Neural progenitor cell (in vitro differentiated cells): ENCODE measurements around the gene MTRR.

Experiments used
- EZH2 ChIP-seq: fragments of 200-600 bp; sonication (generic); IDR thresholded peaks from 2 replicates; pipeline ENCODE4 v1.6.1; 2017; ENCODE audit warnings: antibody characterized with exemption, mild to moderate bottlenecking, moderate library complexity
- EZH2phosphoT487 ChIP-seq: fragments of 200-600 bp; sonication (generic); IDR thresholded peaks from 2 replicates; pipeline ENCODE4 v1.6.1; 2017; ENCODE audit warnings: antibody characterized with exemption
- TF ChIP-seq, protein P1 (sequence below): fragments of 200-600 bp; sonication (generic); IDR thresholded peaks from 2 replicates; pipeline ENCODE4 v1.5.1; 2017; ENCODE audit warnings: antibody characterized with exemption, mild to moderate bottlenecking

DNA sequence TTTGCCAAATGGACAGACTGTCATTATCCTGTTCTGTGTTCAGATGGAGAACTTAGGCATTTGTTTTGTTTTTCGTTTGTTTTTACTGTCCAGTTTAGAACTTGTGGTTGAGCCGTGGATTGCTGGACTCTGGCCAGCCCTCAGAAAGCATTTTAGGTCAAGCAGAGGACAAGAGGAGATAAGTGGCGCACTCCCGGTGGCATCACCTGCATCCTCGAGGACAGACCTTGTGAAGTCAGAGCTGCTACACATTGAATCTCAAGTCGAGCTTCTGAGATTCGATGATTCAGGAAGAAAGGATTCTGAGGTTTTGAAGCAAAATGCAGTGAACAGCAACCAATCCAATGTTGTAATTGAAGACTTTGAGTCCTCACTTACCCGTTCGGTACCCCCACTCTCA, 8.9 kb downstream of the MTRR start:
- TF ChIP-seq, protein P1, sequence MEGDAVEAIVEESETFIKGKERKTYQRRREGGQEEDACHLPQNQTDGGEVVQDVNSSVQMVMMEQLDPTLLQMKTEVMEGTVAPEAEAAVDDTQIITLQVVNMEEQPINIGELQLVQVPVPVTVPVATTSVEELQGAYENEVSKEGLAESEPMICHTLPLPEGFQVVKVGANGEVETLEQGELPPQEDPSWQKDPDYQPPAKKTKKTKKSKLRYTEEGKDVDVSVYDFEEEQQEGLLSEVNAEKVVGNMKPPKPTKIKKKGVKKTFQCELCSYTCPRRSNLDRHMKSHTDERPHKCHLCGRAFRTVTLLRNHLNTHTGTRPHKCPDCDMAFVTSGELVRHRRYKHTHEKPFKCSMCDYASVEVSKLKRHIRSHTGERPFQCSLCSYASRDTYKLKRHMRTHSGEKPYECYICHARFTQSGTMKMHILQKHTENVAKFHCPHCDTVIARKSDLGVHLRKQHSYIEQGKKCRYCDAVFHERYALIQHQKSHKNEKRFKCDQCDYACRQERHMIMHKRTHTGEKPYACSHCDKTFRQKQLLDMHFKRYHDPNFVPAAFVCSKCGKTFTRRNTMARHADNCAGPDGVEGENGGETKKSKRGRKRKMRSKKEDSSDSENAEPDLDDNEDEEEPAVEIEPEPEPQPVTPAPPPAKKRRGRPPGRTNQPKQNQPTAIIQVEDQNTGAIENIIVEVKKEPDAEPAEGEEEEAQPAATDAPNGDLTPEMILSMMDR, result no peak
- no peak for TF ChIP-seq EZH2phosphoT487
- no peak for TF ChIP-seq EZH2
